HG02852 (cell line): ENCODE measurements around the gene RCOR1.
"Not testable (repeated sequence)": the region's sequence is repeated elsewhere in the genome, so short reads cannot be mapped to it uniquely, and the experiment has no call there.

ENCODE experiments used
- ATAC-seq: cut with Tn5 transposase; IDR thresholded peaks from one replicate; pipeline ENCODE4 v1.9.1; 2021; ENCODE audit warnings: mild to moderate bottlenecking, moderate library complexity; ENCODE audit not compliant: unreplicated experiment

The RCOR1 gene

DNA sequence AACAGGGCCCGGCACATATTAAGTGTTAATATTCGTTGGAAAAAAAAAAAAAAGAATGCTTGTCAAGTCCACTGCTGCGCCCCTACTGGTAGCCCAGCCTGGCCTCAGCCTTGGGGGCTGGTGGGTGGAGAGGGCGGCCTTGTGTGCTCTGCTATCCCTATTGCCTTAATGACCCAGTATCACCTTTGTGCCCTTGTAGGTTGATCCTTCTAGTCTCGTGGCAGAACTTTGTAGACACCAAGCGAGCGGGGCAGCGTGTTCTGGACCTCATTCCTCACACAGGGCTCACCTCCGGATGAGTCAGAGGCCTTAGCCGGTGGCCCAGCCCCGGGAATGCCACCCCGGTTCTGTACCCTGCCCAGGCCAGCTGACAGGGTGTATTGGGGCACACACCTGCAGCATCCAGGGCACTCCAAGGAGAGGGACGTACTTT is 1.8 kb upstream of the RCOR1 start:
- ATAC-seq: no peak

DNA sequence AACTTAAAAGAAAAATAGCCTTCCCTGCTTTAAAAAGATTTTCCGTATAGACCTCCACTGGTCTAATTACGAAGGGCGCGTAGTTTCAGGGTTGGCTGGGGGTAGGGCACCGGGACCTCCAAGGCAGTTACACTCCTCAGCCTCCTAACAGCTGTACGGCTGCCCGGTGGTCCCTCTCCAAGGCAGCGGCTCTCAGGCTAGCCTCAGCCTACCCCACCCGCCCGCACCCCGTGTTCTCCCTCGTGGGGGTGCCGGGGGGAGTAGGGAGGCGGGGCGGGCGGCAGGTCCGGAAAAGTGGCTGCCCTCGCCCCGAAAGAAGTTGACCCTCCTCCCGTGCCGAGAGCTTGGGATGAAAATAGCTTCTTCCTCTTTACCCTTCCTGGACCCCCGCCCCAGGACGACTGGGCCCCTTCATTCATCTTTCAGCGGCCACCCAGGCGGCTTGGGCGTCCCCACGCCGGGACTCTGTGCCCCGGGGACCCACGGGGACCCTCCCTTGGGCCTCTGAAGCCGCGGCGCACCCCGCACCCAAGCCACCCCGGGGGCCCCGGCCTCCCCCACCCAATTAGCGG is 991 bp upstream of the RCOR1 start:
- no peak for ATAC-seq

DNA sequence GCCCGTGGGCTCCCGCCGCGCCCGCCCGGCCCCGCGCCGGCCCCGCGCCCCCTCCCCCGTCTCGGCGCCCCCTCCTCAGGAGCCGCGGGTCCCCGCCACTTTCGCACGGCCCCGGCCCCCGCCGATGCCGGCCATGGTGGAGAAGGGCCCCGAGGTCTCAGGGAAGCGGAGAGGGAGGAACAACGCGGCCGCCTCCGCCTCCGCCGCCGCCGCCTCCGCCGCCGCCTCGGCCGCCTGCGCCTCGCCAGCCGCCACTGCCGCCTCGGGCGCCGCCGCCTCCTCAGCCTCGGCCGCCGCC is 263 bp downstream of the RCOR1 start:
- ATAC-seq: peak; percentile 2

DNA sequence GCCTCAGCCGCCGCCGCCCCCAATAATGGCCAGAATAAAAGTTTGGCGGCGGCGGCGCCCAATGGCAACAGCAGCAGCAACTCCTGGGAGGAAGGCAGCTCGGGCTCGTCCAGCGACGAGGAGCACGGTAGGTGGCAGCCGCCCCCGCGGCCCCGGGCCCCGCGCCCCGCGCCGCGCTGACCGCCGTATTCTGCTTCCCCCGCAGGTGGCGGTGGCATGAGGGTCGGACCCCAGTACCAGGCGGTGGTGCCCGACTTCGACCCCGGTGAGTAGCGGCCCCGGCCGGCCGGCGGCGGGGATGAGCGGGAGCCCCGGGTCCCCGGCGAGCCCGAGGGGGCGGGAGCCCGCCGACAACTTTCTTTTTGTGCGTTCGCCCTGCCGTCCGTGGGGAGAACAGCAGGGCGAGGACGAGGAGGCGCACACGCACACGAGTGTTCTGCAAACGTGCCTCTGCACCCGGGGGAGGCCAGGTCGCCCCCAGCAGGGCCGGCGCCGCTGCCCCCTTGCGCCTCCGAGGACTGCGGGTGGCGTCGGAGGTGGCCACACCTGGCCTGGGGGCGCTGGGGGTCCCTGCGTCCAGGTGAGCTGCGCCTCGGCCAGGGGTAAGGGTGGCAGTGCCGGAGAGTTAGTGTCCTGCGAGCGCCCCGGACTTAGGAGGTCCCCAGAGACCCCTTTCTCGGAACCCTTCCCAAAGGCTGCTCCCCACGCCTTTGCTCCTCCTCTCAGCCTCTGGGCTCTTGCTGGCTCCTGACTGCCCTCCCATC is 794 bp downstream of the RCOR1 start:
- ATAC-seq: peak; percentile 13

DNA sequence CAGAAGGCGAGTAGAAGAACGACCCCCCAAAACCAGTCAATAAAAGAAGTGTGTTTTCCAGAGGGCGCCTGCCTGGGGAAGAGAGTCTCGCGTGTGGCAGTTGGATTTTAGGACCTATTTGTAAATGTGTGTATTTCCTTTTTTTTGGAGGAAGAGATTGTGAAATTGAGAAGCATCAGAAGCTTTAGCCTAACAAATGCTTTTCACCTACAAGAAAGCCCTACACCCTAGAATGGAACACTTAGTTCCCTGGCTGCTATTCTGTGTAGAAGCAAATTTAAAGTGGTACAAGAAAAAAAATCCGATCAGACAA is 1.3 kb downstream of the RCOR1 start:
- ATAC-seq: no peak

DNA sequence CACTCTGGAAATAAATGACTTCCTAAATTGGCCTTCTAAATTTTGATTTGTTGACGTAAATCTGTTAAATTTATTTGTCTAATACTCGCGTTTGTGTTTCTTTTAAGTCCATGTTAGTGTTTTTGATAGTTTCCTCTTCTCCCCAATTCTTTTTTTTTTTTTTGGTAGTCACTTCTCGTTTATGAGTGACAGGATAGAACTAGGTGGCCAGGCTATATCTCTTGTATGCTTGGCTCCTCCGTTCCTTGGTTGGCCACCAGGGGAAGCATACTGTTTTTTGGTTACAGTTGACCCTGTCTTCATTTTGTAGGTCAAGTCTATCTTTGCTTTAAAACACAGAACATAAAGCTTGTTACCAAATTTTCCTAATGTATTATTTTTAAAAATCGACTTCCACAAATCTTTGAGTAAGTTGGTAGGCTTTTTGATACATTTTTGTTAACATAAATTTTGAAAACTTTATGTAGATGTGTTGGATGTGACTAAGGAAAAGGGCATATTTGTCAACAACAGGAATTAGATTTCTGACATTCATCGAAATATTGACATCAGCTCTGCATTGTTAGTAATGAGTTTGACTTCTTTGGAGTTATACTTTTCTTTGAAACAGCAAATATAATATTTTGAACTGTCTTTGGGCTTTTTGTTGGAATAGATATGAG is 2.2 kb downstream of the RCOR1 start:
- ATAC-seq: peak; percentile 31

DNA sequence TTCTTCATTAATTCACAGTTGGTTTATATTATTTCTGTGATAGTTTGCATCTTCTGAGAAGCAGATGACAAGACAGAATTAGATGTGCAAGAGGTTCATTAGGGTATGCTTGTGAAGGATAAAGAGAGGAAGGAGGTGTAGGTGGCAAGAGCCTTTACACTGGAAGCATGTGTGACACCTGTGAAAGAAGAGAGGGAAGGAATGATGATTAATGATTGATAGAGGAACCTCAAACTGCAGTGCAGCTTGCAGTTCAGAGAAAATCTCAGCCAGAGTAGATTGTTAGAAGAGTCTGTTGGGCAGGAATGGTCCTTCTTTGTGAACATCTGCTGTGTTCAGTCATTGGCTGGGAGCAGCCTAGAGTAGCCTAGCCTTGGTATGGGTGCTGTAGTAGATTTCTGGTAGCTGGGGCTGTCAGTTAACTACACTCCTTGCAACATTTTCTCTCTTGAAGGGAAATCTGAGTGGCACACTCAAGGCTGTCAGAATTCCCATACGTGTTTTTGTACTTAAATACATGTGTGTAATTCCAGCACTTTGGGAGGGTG is 9.0 kb downstream of the RCOR1 start:
- no peak for ATAC-seq

DNA sequence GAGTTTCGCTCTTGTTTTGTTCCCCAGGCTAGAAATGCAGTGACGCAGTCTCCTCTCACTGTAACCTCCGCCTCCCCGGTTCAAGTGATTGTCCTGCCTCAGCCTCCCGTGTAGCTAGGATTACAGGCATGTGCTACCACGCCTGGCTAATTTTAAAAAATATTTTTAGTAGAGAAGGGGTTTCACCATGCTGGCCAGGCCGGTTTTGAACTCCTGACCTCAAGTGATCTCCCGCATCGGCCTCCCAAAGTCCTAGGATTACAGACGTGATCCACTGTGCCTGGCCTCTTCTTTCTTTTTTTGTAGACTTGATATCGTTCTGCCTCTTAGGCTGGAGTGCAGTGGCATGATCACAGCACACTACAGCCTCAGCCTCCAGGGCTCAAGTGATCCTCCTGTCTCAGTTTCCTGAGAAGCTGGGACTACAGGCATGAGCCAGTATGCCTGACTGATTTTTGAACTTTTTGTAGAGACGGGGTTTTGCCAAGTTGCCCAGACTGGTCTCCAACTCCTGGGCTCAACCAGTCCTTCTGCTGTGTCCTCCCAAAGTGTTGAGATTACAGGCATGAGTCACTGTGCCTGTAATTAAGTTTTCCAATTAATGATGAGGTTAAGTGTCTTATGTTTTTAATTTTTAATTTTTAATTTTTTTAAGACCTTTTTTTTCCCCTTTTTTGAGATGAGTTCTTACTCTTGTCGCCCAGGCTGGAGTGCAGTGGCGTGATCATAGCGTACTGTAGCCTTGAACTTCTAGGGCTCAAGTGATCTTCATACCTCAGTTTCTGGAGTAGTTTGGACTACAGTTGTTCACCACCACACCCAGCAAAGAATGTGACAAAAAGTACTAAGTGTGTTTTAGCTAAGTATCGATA is 10.2 kb downstream of the RCOR1 start:
- ATAC-seq: no peak

DNA sequence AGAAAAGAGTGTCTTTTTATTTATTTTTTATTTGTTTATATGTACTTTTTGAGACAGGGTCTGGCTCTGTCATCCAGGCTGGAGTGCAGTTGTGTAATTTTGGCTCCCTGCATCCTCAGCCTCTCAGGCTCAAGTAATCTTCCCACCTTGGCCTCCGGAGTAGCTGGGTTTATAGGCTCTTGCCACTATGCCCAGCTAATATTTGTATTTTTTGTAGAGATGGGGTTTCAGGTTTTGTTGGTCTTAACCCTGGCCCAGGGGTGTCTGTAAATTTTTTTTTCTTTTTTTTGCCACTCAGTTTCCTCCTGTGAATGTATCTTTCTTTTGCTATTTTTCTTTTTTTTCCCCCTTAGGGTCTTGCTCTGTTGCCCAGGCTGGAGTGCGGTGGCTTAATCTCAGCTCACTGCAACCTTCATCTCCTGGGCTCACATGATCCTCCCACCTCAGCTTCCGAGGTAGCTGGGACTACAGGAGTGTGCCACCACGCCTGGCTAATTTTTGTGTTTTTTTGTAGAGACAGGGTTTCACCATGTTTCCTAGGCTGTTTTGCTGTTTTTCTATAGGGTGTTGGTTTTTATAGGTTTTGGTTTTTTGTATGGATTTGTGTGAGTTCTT is 11.0 kb downstream of the RCOR1 start:
- no peak for ATAC-seq

DNA sequence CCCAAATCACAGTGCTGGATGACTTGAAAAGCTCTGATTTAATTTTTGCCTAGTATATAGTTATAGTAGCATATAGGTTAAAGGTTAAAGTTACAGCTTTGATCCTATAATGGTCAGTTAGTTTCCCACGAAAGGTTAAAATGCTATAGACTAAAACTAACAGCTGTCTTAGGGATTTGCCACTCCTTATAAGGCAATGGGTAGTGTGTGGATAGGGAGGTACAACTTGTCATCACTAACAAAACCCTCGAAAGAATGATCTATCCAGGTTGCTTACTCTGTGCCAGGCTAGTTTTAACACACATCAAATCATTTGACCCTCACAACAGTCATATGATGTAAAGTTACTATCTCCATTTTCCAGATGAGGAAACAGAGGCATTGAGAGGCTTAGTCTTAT is 11.7 kb downstream of the RCOR1 start:
- ATAC-seq: no peak

DNA sequence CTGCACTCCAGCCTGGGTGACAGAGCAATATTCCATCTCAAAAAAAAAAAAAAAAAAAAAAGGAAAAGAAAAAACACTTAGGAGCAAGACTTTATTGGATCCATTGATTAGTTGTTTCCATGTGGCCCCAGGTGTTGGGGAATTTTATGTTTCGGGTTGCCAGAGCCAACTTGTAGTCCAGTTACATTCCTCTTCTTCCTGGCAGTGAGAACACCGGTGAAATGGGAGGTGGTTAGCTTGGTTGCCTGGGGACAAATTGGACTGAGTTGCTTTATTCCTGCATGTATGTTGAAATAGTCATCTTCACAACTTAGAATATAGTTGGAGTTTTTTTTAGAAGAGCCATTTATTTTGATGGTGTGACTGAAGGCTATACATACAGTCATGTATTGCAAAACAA is 12.6 kb downstream of the RCOR1 start:
- no peak for ATAC-seq

DNA sequence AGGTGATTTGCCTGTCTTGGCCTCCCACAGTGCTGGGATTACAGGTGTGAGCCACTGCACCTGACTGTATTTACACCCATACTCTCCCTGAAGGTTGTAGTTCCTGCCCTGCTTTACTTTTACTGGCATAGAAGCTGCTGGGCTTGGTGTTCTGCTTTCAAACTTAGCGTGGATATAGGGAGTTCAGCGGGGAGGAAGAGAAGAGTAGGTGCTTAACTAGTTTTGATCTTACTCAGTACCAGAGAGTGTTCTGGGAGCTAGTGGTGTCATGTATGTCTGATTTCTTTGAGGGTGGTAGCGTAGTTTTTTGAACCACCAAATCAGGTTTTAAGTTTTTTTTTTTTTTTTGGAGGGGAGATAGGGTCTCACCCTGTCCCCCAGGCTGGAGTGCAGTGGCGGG is 13.8 kb downstream of the RCOR1 start:
- ATAC-seq: peak; percentile 49

DNA sequence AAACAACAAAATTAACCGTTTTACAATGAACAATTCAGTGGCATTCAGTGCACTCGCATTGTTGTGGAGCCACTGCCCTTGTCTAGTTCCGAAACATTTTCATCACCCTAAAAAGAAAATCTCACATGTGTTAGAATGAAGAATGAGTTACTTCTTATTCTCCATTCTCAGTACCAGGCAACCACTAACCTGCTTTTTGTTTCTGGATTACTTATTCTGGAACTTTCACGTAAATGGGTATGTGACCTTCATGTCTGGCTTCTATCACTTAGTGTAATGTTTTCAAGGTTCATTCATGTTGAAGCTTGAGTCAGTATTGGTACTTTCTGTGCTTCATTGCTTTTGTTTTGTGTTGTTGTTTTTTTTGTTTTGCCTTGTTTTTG is 15.6 kb downstream of the RCOR1 start:
- peak; percentile 52 for ATAC-seq

DNA sequence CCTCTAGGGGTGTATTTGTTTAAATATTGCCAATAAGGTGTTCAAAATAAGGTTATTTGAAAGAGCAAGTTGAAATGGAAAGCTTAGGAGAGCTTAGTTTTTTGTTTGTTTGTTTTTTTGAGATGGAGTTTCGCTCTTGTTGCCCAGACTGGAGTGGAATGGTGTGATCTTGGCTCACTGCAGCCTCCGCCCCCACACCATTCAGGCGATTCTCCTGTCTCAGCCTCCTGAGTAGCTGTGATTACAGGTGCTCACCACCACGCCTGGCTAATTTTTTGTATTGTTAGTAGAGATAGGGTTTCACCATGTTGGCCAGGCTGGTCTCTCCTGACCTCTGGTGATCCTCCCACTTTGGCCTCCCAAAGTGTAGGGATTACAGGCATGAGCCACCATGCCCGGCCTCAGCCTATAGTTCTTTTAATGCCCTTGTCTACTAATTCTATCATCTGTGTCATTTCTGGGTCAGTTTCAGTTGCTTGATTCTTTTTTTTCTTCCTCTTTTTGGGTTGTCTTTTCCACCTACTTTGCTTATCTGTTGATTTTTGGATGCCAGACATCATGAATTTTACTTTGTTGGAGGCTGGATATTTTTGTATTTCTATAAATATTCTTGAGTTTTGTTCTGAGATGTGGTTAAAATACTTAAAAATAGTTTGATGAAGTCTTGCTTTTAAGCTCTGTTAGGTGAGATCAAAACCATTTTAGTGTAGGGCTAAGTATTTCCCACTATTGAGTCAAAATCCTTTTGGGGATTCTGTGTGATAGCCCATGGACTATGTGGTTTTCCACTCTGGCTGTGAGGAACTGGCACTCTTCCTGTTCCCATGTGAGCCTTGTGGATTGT is 18.7 kb downstream of the RCOR1 start:
- no peak for ATAC-seq

DNA sequence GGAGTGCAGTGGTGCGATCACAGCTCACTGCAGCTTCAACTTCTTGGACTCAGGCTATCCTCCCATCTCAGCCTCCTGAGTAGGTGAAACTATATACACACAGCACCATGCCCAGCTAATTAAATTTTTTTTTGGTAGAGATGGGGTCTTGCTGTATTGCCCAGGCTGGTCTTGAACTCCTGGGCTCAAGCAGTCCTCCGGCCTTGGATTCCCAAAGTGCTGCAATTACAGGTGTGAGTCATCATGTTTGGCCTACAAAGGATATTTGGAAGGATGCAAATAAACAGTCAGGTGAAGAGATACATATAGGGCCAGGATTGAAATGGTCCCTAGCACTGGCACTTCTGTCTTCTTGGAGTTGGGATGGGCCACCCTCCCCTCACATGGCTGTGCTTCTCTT is 23.9 kb downstream of the RCOR1 start:
- no peak for ATAC-seq

DNA sequence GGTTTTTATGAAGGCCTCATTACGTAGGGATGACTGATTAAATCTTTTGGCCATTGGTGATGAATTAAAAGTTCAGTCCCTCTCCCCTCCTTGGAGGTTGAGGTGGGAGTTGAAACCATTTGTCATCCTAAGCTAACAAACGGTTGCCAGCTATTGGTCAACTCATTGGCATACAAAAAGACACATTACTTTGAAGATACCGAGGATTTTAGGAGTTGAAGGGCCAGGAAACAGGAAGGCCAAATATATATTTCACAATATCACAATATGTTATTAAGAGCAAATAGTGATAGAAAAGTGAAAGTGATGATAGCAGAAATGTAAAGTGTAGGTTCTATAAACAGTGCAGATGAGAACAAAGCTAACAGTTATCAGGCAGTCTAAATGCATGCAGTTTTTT is 24.4 kb downstream of the RCOR1 start:
- no peak for ATAC-seq

DNA sequence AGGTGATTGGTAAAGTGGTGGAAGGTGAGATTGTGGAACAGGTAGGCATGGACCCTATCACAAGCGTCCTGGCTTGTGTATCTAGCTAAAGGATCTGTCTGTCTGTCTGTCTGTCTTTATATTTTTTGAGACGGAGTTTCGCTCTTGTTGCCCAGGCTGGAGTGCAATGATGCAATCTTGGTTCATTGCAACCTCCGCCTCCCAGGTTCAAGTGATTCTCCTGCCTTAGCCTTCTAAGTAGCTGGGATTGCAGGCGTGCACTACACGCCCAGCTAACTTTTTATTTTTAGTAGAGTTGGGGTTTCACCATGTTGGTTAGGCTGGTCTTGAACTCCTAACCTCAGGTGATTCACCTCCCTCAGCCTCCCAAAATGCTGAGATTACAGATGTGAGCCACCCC is 26.6 kb downstream of the RCOR1 start:
- ATAC-seq: not testable (repeated sequence)

DNA sequence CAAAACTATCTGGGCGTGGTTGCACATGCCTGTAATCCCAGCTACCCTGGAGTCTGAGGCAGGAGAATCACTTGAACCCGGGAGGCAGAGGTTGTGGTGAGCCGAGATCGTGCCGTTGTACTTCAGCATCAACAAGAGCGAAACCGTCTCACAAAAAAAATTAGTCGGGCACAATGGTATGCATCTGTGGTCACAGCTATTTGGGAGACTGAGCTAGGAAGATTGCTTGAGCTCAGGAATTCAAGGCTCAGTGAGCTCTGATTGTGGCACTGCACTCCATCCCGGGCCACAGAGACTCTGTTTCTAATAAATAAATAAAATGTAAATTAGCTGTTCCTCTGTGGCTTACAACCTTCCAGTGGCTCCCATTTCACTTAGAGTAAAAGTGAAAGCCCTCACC is 28.0 kb downstream of the RCOR1 start:
- no peak for ATAC-seq

DNA sequence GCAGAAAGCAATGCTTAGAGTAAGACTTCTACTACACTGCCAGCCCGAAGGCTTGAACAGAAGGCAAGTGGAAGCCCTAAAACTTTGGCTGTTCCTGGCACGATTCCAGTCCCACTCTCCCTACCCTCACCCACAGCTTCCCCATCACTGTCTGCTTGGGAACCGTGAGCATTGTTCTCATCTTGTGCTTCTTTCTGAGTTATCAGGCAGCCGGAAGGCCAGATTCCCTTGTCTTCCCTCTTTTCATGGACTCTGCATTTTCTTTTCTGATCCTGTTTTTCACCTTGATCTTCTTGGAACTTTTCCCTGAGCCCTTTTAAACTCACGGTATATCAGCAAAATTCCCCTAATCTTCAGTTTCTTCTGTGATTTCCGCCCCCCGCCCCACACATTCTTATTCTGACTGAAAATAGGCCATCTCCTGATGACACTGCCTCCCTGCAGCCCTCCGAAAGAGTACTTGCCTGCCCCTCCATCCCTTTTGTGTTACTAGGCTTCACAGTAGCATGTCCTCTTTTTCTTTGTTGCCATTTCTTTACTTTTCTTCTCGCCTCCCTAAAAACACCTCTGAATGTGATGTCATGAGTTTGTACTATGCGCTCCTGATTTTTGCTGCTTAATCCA is 29.9 kb downstream of the RCOR1 start:
- ATAC-seq: no peak

DNA sequence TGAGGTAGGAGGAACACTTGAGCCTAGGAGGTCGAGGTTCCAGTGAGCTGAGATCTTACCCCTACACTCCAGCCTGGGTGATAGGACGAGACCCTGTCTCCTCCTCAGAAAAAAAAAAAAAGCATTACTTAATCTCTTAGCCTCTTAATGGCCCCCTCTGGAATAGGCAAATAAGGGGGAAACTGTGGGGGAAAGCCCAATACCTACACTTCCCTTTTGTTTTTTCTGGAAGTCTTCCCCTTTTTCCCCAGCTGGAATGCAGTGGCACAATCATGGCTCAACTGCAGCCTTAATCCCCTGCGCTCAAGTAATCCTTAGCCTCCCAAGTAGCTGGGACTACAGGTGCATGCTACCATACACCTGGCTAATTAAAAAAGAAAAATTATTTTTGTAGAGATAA is 32.2 kb downstream of the RCOR1 start:
- no peak for ATAC-seq
